Endothelial cell of umbilical vein (primary cell): ENCODE results near the gene CMTM6. TPM values are rescaled to one million over a fixed set of nuclear protein-coding genes. Genes with fewer than 3 reads are reported as not detected.

Experiments
- BruUV-seq: library from RNA; stranded (reverse); fragments of 400-500 nt; replicated peaks from 2 replicates; lab custom pipeline; 2021; lab: Mats Ljungman, UMichigan
- CTCF ChIA-PET: fragments of 300-600, 350-600 bp; sonication (Branson Sonifier 250); formaldehyde crosslinking; loops from one replicate; lab custom pipeline; 2021; ENCODE audit warnings: antibody characterized with exemption, inconsistent platforms; lab: Charles Lee
- POLR2A ChIA-PET: fragments of 300-600, 350-600 bp; sonication (Branson Sonifier 250); formaldehyde crosslinking; loops from one replicate; lab custom pipeline; 2021; ENCODE audit warnings: antibody characterized with exemption, inconsistent platforms; lab: Charles Lee
- DNase-seq: peaks from one replicate; pipeline ENCODE4 v3.0.0-alpha.2; 2011; ENCODE audit warnings: low read depth, low spot score
- FAIRE-seq: peaks from 2 replicates; lab custom pipeline; 2011; peaks lifted over from hg19 to GRCh38; lab: Jason Lieb, UNC
- H2AFZ ChIP-seq: 2 replicates; pipeline ENCODE4 v1.6.0; 2012; ENCODE audit warnings: low read depth, low read length, control low read depth, inconsistent platforms
- H3K27ac ChIP-seq: 2 replicates; pipeline ENCODE4 v1.5.1; 2011; ENCODE audit warnings: low read depth, mild to moderate bottlenecking, control low read depth, low read length, moderate library complexity; ENCODE audit not compliant: insufficient read depth
- H3K27me3 ChIP-seq, 2 experiments: 2 replicates each; pipeline versions ENCODE4 v1.6.0 to v1.6.1; 2011; ENCODE audit warnings: low read length in 2 of 2, mixed read lengths in 1 of 2; ENCODE audit not compliant: control insufficient read depth in 2 of 2, insufficient read depth in 2 of 2
- H3K36me3 ChIP-seq, 2 experiments: 2 replicates in 1 of 2; 3 replicates in 1 of 2; pipeline ENCODE4 v1.5.1; 2011; ENCODE audit warnings: low read length in 2 of 2, mild to moderate bottlenecking in 1 of 2, moderate library complexity in 1 of 2; ENCODE audit not compliant: control insufficient read depth in 2 of 2, insufficient read depth in 2 of 2; ENCODE audit errors: extremely low read depth in 1 of 2
- H3K4me1 ChIP-seq: 3 replicates; pipeline ENCODE4 v1.5.1; 2011; ENCODE audit warnings: mild to moderate bottlenecking, low read length; ENCODE audit not compliant: control insufficient read depth, insufficient read depth; ENCODE audit errors: extremely low read depth
- H3K4me2 ChIP-seq: 2 replicates; pipeline ENCODE4 v1.6.1; 2011; ENCODE audit warnings: low read length, control low read depth, mixed read lengths; ENCODE audit not compliant: insufficient read depth
- H3K4me3 ChIP-seq, 3 experiments: fragments of 200-600 bp in 1 of 3; sonication (generic), shearing (Covaris generic) in 1 of 3; replicated peaks in 1 of 3; 2 replicates each; pipeline ENCODE4 v1.5.1; 2011 to 2016; ENCODE audit warnings: control low read depth in 3 of 3, low read length in 3 of 3, mild to moderate bottlenecking in 2 of 3, inconsistent platforms in 1 of 3, low read depth in 1 of 3, moderate library complexity in 1 of 3; ENCODE audit not compliant: insufficient read depth in 1 of 3
- H3K79me2 ChIP-seq: 2 replicates; pipeline ENCODE4 v1.6.0; 2012; ENCODE audit warnings: low read length, inconsistent platforms; ENCODE audit not compliant: control insufficient read depth, insufficient read depth
- H3K9ac ChIP-seq: replicated peaks from 2 replicates; pipeline ENCODE3; 2011; ENCODE audit warnings: low read length, control low read depth; ENCODE audit not compliant: insufficient read depth; ENCODE audit errors: extremely low read depth
- H3K9me1 ChIP-seq: replicated peaks from 3 replicates; pipeline ENCODE4 v1.6.0; 2011; ENCODE audit warnings: mild to moderate bottlenecking, low read length; ENCODE audit not compliant: control insufficient read depth, insufficient read depth; ENCODE audit errors: extremely low read depth
- H3K9me3 ChIP-seq: replicated peaks from 2 replicates; pipeline ENCODE4 v1.5.1; 2012; ENCODE audit warnings: low read length, inconsistent platforms; ENCODE audit not compliant: control insufficient read depth, insufficient read depth
- H4K20me1 ChIP-seq: replicated peaks from 2 replicates; pipeline ENCODE3; 2011; ENCODE audit warnings: mild to moderate bottlenecking, low read length; ENCODE audit not compliant: control insufficient read depth, insufficient read depth; ENCODE audit errors: extremely low read depth
- EZH2 ChIP-seq: IDR thresholded peaks from 2 replicates; pipeline ENCODE4 v1.6.1; 2012; ENCODE audit warnings: borderline replicate concordance, low read depth, mild to moderate bottlenecking, moderate library complexity, low read length, inconsistent platforms; ENCODE audit not compliant: severe bottlenecking
- FOS ChIP-seq: IDR thresholded peaks from 2 replicates; pipeline ENCODE4 v1.6.1; 2011; ENCODE audit warnings: mild to moderate bottlenecking, low read length, moderate library complexity, borderline replicate concordance; ENCODE audit not compliant: insufficient read depth
- GATA2 ChIP-seq: IDR thresholded peaks from 2 replicates; pipeline ENCODE4 v1.7.0; 2011; ENCODE audit warnings: low read depth, mild to moderate bottlenecking, moderate library complexity, mixed read lengths, low read length; ENCODE audit not compliant: insufficient read length, insufficient read depth
- JUN ChIP-seq: IDR thresholded peaks from 2 replicates; pipeline ENCODE4 v1.6.1; 2011; ENCODE audit warnings: borderline replicate concordance, low read depth; ENCODE audit not compliant: insufficient read length, insufficient read depth
- MYC ChIP-seq: IDR thresholded peaks from one replicate; pipeline ENCODE4 v1.6.1; 2011; ENCODE audit warnings: mild to moderate bottlenecking, low read depth, low read length
- POLR2A ChIP-seq: IDR thresholded peaks from 2 replicates; pipeline ENCODE4 v1.6.1; 2012; ENCODE audit warnings: low read depth, mild to moderate bottlenecking, control low read depth, low read length
- POLR2AphosphoS5 ChIP-seq: IDR thresholded peaks from 2 replicates; pipeline ENCODE4 v1.6.1; 2012; ENCODE audit warnings: low read depth, mild to moderate bottlenecking, control low read depth, low read length, moderate library complexity; ENCODE audit not compliant: insufficient read depth
- dilution Hi-C: fragments of 300-500 bp; cut with MboI; formaldehyde crosslinking; loops from one replicate; pipeline ENCODE4 v1.15.0; 2019; ENCODE audit warnings: low sequenced_read_pairs; ENCODE audit not compliant: extremely low pct_ligation_motif_present
- intact Hi-C: fragments of 100-400 bp; cut with micrococcal nuclease; formaldehyde crosslinking; loops from one replicate; pipeline ENCODE4 v1.10.0; 2022
- microRNA-seq: library from miRNA; unstranded; fragments of <30 nt; microRNA quantifications from one replicate; pipeline ENCODE4 v1.2.0, GENCODE V29; 2021; ENCODE audit warnings: borderline number of aligned reads, borderline replicate concordance
- polyA plus RNA-seq, 4 experiments: library from polyadenylated mRNA; depleted of rRNA in 3 of 4; stranded (reverse) in 3 of 4; unstranded in 1 of 4; fragments of >200 nt; gene quantifications; 2 replicates each; pipeline versions ENCODE4 v1.2.1 to v1.2.3, GENCODE V29; 2011 to 2012; ENCODE audit warnings: missing spikeins in 1 of 4
- small RNA-seq: library from RNA; depleted of rRNA; stranded (forward); fragments of <200 nt; gene quantifications from one replicate; pipeline ENCODE3, GENCODE V24; 2012; ENCODE audit warnings: low replicate concordance, low read depth; ENCODE audit not compliant: insufficient read depth, insufficient read length
- total RNA-seq: library from RNA; stranded (reverse); gene quantifications from 2 replicates; pipeline ENCODE4 v1.2.3, GENCODE V29; 2021
- TF ChIP-seq, protein P1 (sequence below), 2 donors: IDR thresholded peaks; 1 replicate in 1 of 2; 2 replicates in 1 of 2; pipeline ENCODE4 v1.5.1; 2011; ENCODE audit warnings: low read length in 2 of 2, mild to moderate bottlenecking in 2 of 2, moderate library complexity in 2 of 2, control low read depth in 1 of 2, inconsistent platforms in 1 of 2, low read depth in 1 of 2; ENCODE audit not compliant: insufficient read depth in 1 of 2; ENCODE audit errors: extremely low read depth in 1 of 2
- TF ChIP-seq, protein P2 (sequence below): IDR thresholded peaks from 2 replicates; pipeline ENCODE4 v1.6.1; 2011; ENCODE audit not compliant: insufficient read depth, insufficient read length

The CMTM6 gene
- total and polyA plus RNA-seq, 2 donors (not counting 3 experiments of a cell fraction or from before 2014, with no cell fraction given): 38.0 to 56.3 TPM

DNA sequence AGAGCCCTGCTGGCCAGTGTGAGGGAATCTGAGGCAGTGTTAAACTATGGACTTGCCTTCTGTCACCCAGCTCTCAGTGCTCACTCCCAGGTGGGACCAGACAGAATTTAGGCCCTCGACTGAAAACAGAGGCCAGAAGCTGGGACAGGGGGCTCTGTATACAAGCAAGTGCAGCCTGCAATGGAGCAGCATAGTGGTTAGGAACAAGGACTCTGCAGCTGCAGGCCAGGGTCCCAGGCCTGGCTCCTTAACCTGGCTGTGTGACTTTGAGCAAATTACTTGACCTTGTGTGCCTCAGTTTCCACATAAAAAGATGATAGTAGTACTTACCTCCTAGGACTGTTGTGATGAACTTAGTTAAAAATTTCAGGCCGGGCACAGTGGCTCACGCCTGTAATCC lies 71.2 kb downstream of the CMTM6 start:
- Histone ChIP-seq H4K20me1 (no peaks in the 10 kb centered on the region), H3K9me3 (no peaks in the 10 kb centered on the region), H3K27me3 (no peaks in the 10 kb centered on the region), H3K9me1 (no peaks in the 10 kb centered on the region), H3K4me3 (no peak overlapping the region), H3K9ac (no peak overlapping the region), H3K79me2 (peaks cover 41% of the 10 kb centered on the region), H3K4me1 (no peaks in the 10 kb centered on the region), H2AFZ (no peak overlapping the region), H3K27ac (no peak overlapping the region), H3K4me2 (no peak overlapping the region), H3K36me3 (no peaks in the 10 kb centered on the region)
- dilution Hi-C loops: no loop called here
- BruUV-seq: no TSS peak
- ChIA-PET CTCF (no interaction called here), POLR2A (no interaction called here)
- DNase-seq (no peak), FAIRE-seq (no peak)
- intact Hi-C loops: no loop called here
- no peak for TF ChIP-seq EZH2
- no peak for TF ChIP-seq FOS
- TF ChIP-seq JUN: no peak
- no peak for TF ChIP-seq GATA2
- TF ChIP-seq, protein P1, sequence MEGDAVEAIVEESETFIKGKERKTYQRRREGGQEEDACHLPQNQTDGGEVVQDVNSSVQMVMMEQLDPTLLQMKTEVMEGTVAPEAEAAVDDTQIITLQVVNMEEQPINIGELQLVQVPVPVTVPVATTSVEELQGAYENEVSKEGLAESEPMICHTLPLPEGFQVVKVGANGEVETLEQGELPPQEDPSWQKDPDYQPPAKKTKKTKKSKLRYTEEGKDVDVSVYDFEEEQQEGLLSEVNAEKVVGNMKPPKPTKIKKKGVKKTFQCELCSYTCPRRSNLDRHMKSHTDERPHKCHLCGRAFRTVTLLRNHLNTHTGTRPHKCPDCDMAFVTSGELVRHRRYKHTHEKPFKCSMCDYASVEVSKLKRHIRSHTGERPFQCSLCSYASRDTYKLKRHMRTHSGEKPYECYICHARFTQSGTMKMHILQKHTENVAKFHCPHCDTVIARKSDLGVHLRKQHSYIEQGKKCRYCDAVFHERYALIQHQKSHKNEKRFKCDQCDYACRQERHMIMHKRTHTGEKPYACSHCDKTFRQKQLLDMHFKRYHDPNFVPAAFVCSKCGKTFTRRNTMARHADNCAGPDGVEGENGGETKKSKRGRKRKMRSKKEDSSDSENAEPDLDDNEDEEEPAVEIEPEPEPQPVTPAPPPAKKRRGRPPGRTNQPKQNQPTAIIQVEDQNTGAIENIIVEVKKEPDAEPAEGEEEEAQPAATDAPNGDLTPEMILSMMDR (IDR thresholded peaks at IDR 0.05; ENCODE audit: extremely low read depth in 1 of 2, insufficient read depth in 1 of 2, low read depth in 1 of 2, low read length in 2 of 2): no peak
- no peak for TF ChIP-seq POLR2A
- TF ChIP-seq, protein P2, sequence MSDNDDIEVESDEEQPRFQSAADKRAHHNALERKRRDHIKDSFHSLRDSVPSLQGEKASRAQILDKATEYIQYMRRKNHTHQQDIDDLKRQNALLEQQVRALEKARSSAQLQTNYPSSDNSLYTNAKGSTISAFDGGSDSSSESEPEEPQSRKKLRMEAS: no peak
- no peak for TF ChIP-seq MYC
- TF ChIP-seq POLR2AphosphoS5: no peak

Small RNA genes lying within 50 kb of the gene (microRNA-seq; reads per million reads assigned to microRNA genes)
- not detected for gene MIR548AY

Small RNA genes lying within 50 kb of the gene (small RNA-seq; reads per million reads assigned to genes)
- gene MIR548AY: not detected

Other genes with a start within 250 kb of the CMTM6 start
- gene CMTM7, start 111.0 kb downstream of the CMTM6 start, total RNA-seq: 44.7 and 47.1 TPM in 2 replicates
- gene CMTM7, start 111.0 kb downstream of the CMTM6 start, polyA plus RNA-seq: 88.5 and 102 TPM in 2 replicates
- gene DYNC1LI1, start 68.0 kb upstream of the CMTM6 start, total RNA-seq: 45.6 and 47.6 TPM in 2 replicates
- 12.0 and 14.9 TPM in 2 replicates for gene DYNC1LI1, start 68.0 kb upstream of the CMTM6 start, polyA plus RNA-seq
- gene CNOT10, start 182.3 kb upstream of the CMTM6 start, total RNA-seq: 28.6 and 34.2 TPM in 2 replicates
- gene CNOT10, start 182.3 kb upstream of the CMTM6 start, polyA plus RNA-seq: 18.3 and 23.6 TPM in 2 replicates